ENCODE data around the gene FHIT.

The FHIT gene

GRCh38 chr3:59876533-59877062 lies 1374.7 kb downstream of the FHIT start:
- H3K79me2 ChIP-seq (ENCODE audit: control insufficient read depth, insufficient read depth, low read length) = no peaks in the 10 kb centered on the region
- H3K23ac ChIP-seq (ENCODE audit: low read length) = no peak overlapping the region
- no peak overlapping the region for H2BK5ac ChIP-seq (ENCODE audit: low read length)
- no peak overlapping the region for H3K56ac ChIP-seq (ENCODE audit: low read length)
- H3K4me1 ChIP-seq (ENCODE audit: control insufficient read depth, low read depth, low read length) = peaks cover 5% of the 10 kb centered on the region
- H4K8ac ChIP-seq (ENCODE audit: low read depth, low read length) = no peak overlapping the region
- H3K36me3 ChIP-seq (ENCODE audit: control insufficient read depth, insufficient read depth, low read length) = no peaks in the 10 kb centered on the region
- no peaks in the 10 kb centered on the region for H3K27me3 ChIP-seq (ENCODE audit: insufficient read depth, low read length, poor library complexity)
- no peak overlapping the region for H2BK15ac ChIP-seq (replicated peaks; ENCODE audit: low read depth)
- no peaks in the 10 kb centered on the region for H3K79me1 ChIP-seq (ENCODE audit: low read length)
- H3K4ac ChIP-seq (ENCODE audit: low read depth, low read length) = no peak overlapping the region
- no peak for DNase-seq
- no peak overlapping the region for H3K18ac ChIP-seq (ENCODE audit: low read length)
- H2BK120ac ChIP-seq (ENCODE audit: low read depth, low read length) = no peak overlapping the region
- no peak overlapping the region for H3K4me2 ChIP-seq (ENCODE audit: low read length)
- WGBS (ENCODE audit: extremely low coverage, insufficient coverage, low lambda C conversion rate) = no CpG with 5 or more reads among the region's 2 CpGs
- H3K27ac ChIP-seq (ENCODE audit: low read depth, low read length) = no peak overlapping the region
- no peak overlapping the region for H2AK5ac ChIP-seq (ENCODE audit: low read length)
- H3K4me3 ChIP-seq (ENCODE audit: low read length) = no peak overlapping the region
- no peak overlapping the region for H3K9ac ChIP-seq (ENCODE audit: low read length)
- no peak overlapping the region for H4K5ac ChIP-seq (ENCODE audit: low read length)

- Histone ChIP-seq H3K79me1 (ENCODE audit: low read length) (no peaks in the 10 kb centered on the region), H2BK15ac (replicated peaks; ENCODE audit: low read depth) (no peak overlapping the region), H3K9ac (ENCODE audit: low read length) (no peak overlapping the region), H3K4me2 (ENCODE audit: low read length) (no peak overlapping the region), H3K79me2 (ENCODE audit: control insufficient read depth, insufficient read depth, low read length) (no peaks in the 10 kb centered on the region), H3K56ac (ENCODE audit: low read length) (no peak overlapping the region), H3K23ac (ENCODE audit: low read length) (no peak overlapping the region), H3K4me3 (ENCODE audit: low read length) (no peak overlapping the region), H2BK5ac (ENCODE audit: low read length) (no peak overlapping the region), H3K4me1 (ENCODE audit: control insufficient read depth, low read depth, low read length) (peaks cover 5% of the 10 kb centered on the region), H2BK120ac (ENCODE audit: low read depth, low read length) (no peak overlapping the region), H3K27ac (ENCODE audit: low read depth, low read length) (no peak overlapping the region), H3K4ac (ENCODE audit: low read depth, low read length) (no peak overlapping the region), H3K18ac (ENCODE audit: low read length) (no peak overlapping the region), H4K5ac (ENCODE audit: low read length) (no peak overlapping the region), H4K8ac (ENCODE audit: low read depth, low read length) (no peak overlapping the region), H3K27me3 (ENCODE audit: insufficient read depth, low read length, poor library complexity) (no peaks in the 10 kb centered on the region), H3K36me3 (ENCODE audit: control insufficient read depth, insufficient read depth, low read length) (no peaks in the 10 kb centered on the region), H2AK5ac (ENCODE audit: low read length) (no peak overlapping the region)
- DNase-seq = no peak
- WGBS (ENCODE audit: extremely low coverage, insufficient coverage, low lambda C conversion rate) = no CpG with 5 or more reads among the region's 8 CpGs
Measured at GRCh38 chr3:59873576-59874230, 1377.5 kb downstream of the FHIT start.

- H4K8ac ChIP-seq (ENCODE audit: low read depth, low read length) = no peak overlapping the region
- H2AK5ac ChIP-seq (ENCODE audit: low read length) = no peak overlapping the region
- no peak overlapping the region for H2BK15ac ChIP-seq (replicated peaks; ENCODE audit: low read depth)
- no peak overlapping the region for H3K23ac ChIP-seq (ENCODE audit: low read length)
- no peak overlapping the region for H2BK5ac ChIP-seq (ENCODE audit: low read length)
- peaks cover 5% of the 10 kb centered on the region for H3K4me1 ChIP-seq (ENCODE audit: control insufficient read depth, low read depth, low read length)
- no peak overlapping the region for H2BK120ac ChIP-seq (ENCODE audit: low read depth, low read length)
- H3K4ac ChIP-seq (ENCODE audit: low read depth, low read length) = no peak overlapping the region
- DNase-seq = peak; percentile 77
- peak overlapping the region; percentile 9 for H3K18ac ChIP-seq (ENCODE audit: low read length)
- H3K79me1 ChIP-seq (ENCODE audit: low read length) = no peaks in the 10 kb centered on the region
- no peak overlapping the region for H3K9ac ChIP-seq (ENCODE audit: low read length)
- no peak overlapping the region for H3K4me2 ChIP-seq (ENCODE audit: low read length)
- H3K36me3 ChIP-seq (ENCODE audit: control insufficient read depth, insufficient read depth, low read length) = no peaks in the 10 kb centered on the region
- no peak overlapping the region for H3K4me3 ChIP-seq (ENCODE audit: low read length)
- H3K56ac ChIP-seq (ENCODE audit: low read length) = no peak overlapping the region
- H3K27me3 ChIP-seq (ENCODE audit: insufficient read depth, low read length, poor library complexity) = no peaks in the 10 kb centered on the region
- WGBS (ENCODE audit: extremely low coverage, insufficient coverage, low lambda C conversion rate) = no CpG with 5 or more reads among the region's 3 CpGs
- no peak overlapping the region for H4K5ac ChIP-seq (ENCODE audit: low read length)
- no peaks in the 10 kb centered on the region for H3K79me2 ChIP-seq (ENCODE audit: control insufficient read depth, insufficient read depth, low read length)
- no peak overlapping the region for H3K27ac ChIP-seq (ENCODE audit: low read depth, low read length)
Measured at GRCh38 chr3:59872128-59872527, 1379.1 kb downstream of the FHIT start.

- Histone ChIP-seq H3K4me2 (ENCODE audit: low read length) (no peak overlapping the region), H4K5ac (ENCODE audit: low read length) (no peak overlapping the region), H3K79me2 (ENCODE audit: control insufficient read depth, insufficient read depth, low read length) (no peaks in the 10 kb centered on the region), H3K27me3 (ENCODE audit: insufficient read depth, low read length, poor library complexity) (no peaks in the 10 kb centered on the region), H3K23ac (ENCODE audit: low read length) (no peak overlapping the region), H3K4me1 (ENCODE audit: control insufficient read depth, low read depth, low read length) (peaks cover 5% of the 10 kb centered on the region), H2BK5ac (ENCODE audit: low read length) (no peak overlapping the region), H2BK15ac (replicated peaks; ENCODE audit: low read depth) (no peak overlapping the region), H3K9ac (ENCODE audit: low read length) (no peak overlapping the region), H4K8ac (ENCODE audit: low read depth, low read length) (no peak overlapping the region), H3K56ac (ENCODE audit: low read length) (no peak overlapping the region), H2BK120ac (ENCODE audit: low read depth, low read length) (no peak overlapping the region), H2AK5ac (ENCODE audit: low read length) (no peak overlapping the region), H3K79me1 (ENCODE audit: low read length) (no peaks in the 10 kb centered on the region), H3K36me3 (ENCODE audit: control insufficient read depth, insufficient read depth, low read length) (no peaks in the 10 kb centered on the region), H3K4ac (ENCODE audit: low read depth, low read length) (no peak overlapping the region), H3K18ac (ENCODE audit: low read length) (no peak overlapping the region), H3K27ac (ENCODE audit: low read depth, low read length) (no peak overlapping the region), H3K4me3 (ENCODE audit: low read length) (no peak overlapping the region)
- WGBS (ENCODE audit: extremely low coverage, insufficient coverage, low lambda C conversion rate) = no CpG with 5 or more reads among the region's 3 CpGs
- peak; percentile 48 for DNase-seq
Measured at GRCh38 chr3:59867185-59868002, 1383.9 kb downstream of the FHIT start.

GRCh38 chr3:59866076-59866475 lies 1385.2 kb downstream of the FHIT start:
- no peak overlapping the region for H3K23ac ChIP-seq (ENCODE audit: low read length)
- no peak overlapping the region for H3K9ac ChIP-seq (ENCODE audit: low read length)
- H3K56ac ChIP-seq (ENCODE audit: low read length) = no peak overlapping the region
- no peak overlapping the region for H4K5ac ChIP-seq (ENCODE audit: low read length)
- no peak overlapping the region for H3K4me2 ChIP-seq (ENCODE audit: low read length)
- no peaks in the 10 kb centered on the region for H3K27me3 ChIP-seq (ENCODE audit: insufficient read depth, low read length, poor library complexity)
- no peaks in the 10 kb centered on the region for H3K4me1 ChIP-seq (ENCODE audit: control insufficient read depth, low read depth, low read length)
- H3K27ac ChIP-seq (ENCODE audit: low read depth, low read length) = no peak overlapping the region
- DNase-seq = no peak
- no peak overlapping the region for H3K4me3 ChIP-seq (ENCODE audit: low read length)
- WGBS (ENCODE audit: extremely low coverage, insufficient coverage, low lambda C conversion rate) = no CpG with 5 or more reads among the region's 5 CpGs
- H3K79me2 ChIP-seq (ENCODE audit: control insufficient read depth, insufficient read depth, low read length) = no peaks in the 10 kb centered on the region
- H2BK15ac ChIP-seq (replicated peaks; ENCODE audit: low read depth) = no peak overlapping the region
- no peak overlapping the region for H3K4ac ChIP-seq (ENCODE audit: low read depth, low read length)
- no peak overlapping the region for H3K18ac ChIP-seq (ENCODE audit: low read length)
- H3K36me3 ChIP-seq (ENCODE audit: control insufficient read depth, insufficient read depth, low read length) = no peaks in the 10 kb centered on the region
- H2AK5ac ChIP-seq (ENCODE audit: low read length) = no peak overlapping the region
- no peak overlapping the region for H2BK5ac ChIP-seq (ENCODE audit: low read length)
- no peak overlapping the region for H4K8ac ChIP-seq (ENCODE audit: low read depth, low read length)
- H2BK120ac ChIP-seq (ENCODE audit: low read depth, low read length) = no peak overlapping the region
- no peaks in the 10 kb centered on the region for H3K79me1 ChIP-seq (ENCODE audit: low read length)
